Activated CD8-positive, alpha-beta T cell treated with anti-CD3 and anti-CD28 coated beads for 36 hours (primary cell): ENCODE data around the gene COMMD1. TPM values are rescaled to one million over a fixed set of nuclear protein-coding genes. Genes with fewer than 3 reads are reported as not detected.

Experiments
- ATAC-seq: fragments of 200-7000 bp; cut with Tn5 transposase; one replicate; pipeline ENCODE4 v1.10.0; 2021; ENCODE audit warnings: mild to moderate bottlenecking, moderate library complexity
- CTCF ChIA-PET: fragments of 350-600 bp; sonication (Branson Sonifier 250); formaldehyde crosslinking; loops from one replicate; lab custom pipeline; 2021; ENCODE audit warnings: antibody characterized with exemption; lab: Charles Lee
- POLR2A ChIA-PET: fragments of 350-600 bp; sonication (Branson Sonifier 250); formaldehyde crosslinking; loops from one replicate; lab custom pipeline; 2021; ENCODE audit warnings: antibody characterized with exemption; lab: Charles Lee
- DNase-seq: peaks from one replicate; pipeline ENCODE4 v3.0.0-alpha.2; 2020
- H3K27ac Mint-ChIP-seq: one replicate; pipeline ENCODE4 v1.8.0; 2021; ENCODE audit warnings: mild to moderate bottlenecking, mixed read lengths
- H3K27me3 Mint-ChIP-seq: one replicate; pipeline ENCODE4 v1.8.0; 2021; ENCODE audit warnings: mixed read lengths
- H3K36me3 Mint-ChIP-seq: one replicate; pipeline ENCODE4 v1.8.0; 2021; ENCODE audit warnings: low read depth, mixed read lengths
- H3K4me1 Mint-ChIP-seq: one replicate; pipeline ENCODE4 v1.8.0; 2021; ENCODE audit warnings: low read depth, mixed read lengths
- H3K4me3 Mint-ChIP-seq: one replicate; pipeline ENCODE4 v1.8.0; 2021; ENCODE audit warnings: mild to moderate bottlenecking, moderate library complexity, mixed read lengths
- H3K9me3 Mint-ChIP-seq: one replicate; pipeline ENCODE4 v1.8.0; 2021; ENCODE audit warnings: mixed read lengths
- CTCF ChIP-seq: fragments of 200-600 bp; IDR thresholded peaks from one replicate; pipeline ENCODE4 v1.8.0; 2022; ENCODE audit warnings: antibody characterized with exemption, mild to moderate bottlenecking
- intact Hi-C: fragments of 100-400 bp; cut with micrococcal nuclease; formaldehyde crosslinking; loops from one replicate; pipeline ENCODE4 v1.10.0; 2022
- total RNA-seq, 2 experiments: library from RNA; stranded (reverse); gene quantifications; one replicate each; pipeline ENCODE4 v1.2.3, GENCODE V29; 2021

The COMMD1 gene
- total RNA-seq, 2 experiments from 2014 or later, result 25.3 to 27.0 TPM

DNA sequence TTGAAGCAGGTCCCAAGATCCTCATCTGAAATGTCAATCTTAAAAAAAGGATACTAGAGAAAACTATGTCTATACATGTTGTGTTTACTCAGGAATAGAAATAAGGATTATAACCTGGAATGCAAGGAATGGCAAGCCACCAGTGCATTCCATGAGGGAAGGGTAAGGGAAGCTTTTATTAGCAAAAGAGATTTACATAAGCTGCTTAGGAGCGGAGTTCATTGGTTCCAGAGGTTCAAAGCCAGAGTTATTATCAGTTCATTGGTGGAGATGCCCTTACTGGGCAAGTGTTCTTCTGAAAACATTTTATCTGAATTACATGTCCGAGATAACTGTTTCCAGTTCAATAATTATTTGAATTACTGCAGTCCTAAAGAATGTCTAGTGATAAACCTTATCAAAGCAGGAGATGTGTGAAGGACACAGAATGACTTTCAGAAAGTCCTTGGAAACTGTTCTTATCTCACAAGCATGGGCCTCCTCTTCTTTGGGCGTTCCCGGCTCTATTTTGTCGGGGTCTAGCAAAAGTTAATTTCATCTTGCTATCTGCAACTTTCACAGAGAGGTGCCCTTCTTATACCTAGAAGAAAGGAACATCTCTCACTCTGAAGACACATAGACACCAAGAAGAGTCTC is 23.5 kb downstream of the COMMD1 start:
- no peaks in the 10 kb centered on the region for H3K27me3 Mint-ChIP-seq
- ATAC-seq (no peak), DNase-seq (no peak)
- no peaks in the 10 kb centered on the region for H3K9me3 Mint-ChIP-seq
- CTCF ChIA-PET, result no interaction called here
- H3K27ac Mint-ChIP-seq, result no peak overlapping the region
- H3K36me3 Mint-ChIP-seq, result no peaks in the 10 kb centered on the region
- intact Hi-C loops, result no loop called here
- no peaks in the 10 kb centered on the region for H3K4me1 Mint-ChIP-seq
- POLR2A ChIA-PET, result no interaction called here
- no peak overlapping the region for H3K4me3 Mint-ChIP-seq
- TF ChIP-seq CTCF, result no peak

DNA sequence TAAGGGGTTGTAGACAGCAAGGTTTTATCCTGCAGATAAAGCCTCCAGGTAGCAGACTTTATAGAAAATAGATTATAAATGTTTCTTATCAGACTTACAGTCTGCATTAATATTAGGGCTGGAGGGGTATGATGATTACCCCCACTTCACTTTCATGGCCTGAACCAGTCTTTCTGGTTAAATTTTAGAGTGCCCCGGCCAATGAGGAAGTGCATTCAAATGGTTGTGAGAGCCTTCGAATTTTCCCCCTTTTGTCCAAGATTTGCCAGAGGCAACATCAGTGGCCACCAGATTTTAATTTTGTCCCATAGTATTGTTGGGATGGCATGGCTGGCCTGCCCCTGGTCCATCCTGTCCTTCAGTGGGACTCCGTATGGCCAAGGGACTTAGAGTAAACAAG is 31.6 kb downstream of the COMMD1 start:
- H3K36me3 Mint-ChIP-seq, result peaks cover 7% of the 10 kb centered on the region
- no peak overlapping the region for H3K27ac Mint-ChIP-seq
- no peaks in the 10 kb centered on the region for H3K9me3 Mint-ChIP-seq
- no peak for TF ChIP-seq CTCF
- DNase-seq, result no peak
- no peak for ATAC-seq
- H3K4me3 Mint-ChIP-seq, result no peak overlapping the region
- intact Hi-C loops, result no loop called here
- H3K27me3 Mint-ChIP-seq, result no peaks in the 10 kb centered on the region
- CTCF ChIA-PET, result no interaction called here
- no peaks in the 10 kb centered on the region for H3K4me1 Mint-ChIP-seq
- POLR2A ChIA-PET, result no interaction called here

GRCh38 chr2:61937886-61938285 is 32.4 kb downstream of the COMMD1 start:
- DNase-seq (no peak), ATAC-seq (no peak)
- Mint-ChIP-seq H3K4me3 (no peak overlapping the region), H3K27me3 (no peaks in the 10 kb centered on the region), H3K36me3 (peaks cover 7% of the 10 kb centered on the region), H3K27ac (no peak overlapping the region), H3K4me1 (peaks cover 1% of the 10 kb centered on the region), H3K9me3 (no peaks in the 10 kb centered on the region)
- POLR2A ChIA-PET, result interaction anchor here (0.6 kb wide), 1 partner anchor 1787 kb away, joined by 3 read pairs; no protein-coding TSS in a partner anchor
- CTCF ChIA-PET, result no interaction called here
- TF ChIP-seq CTCF, result no peak
- intact Hi-C loops, result no loop called here

GRCh38 chr2:61938511-61938910 is 33.0 kb downstream of the COMMD1 start:
- H3K27me3 Mint-ChIP-seq, result no peaks in the 10 kb centered on the region
- POLR2A ChIA-PET, result no interaction called here
- no peak overlapping the region for H3K27ac Mint-ChIP-seq
- intact Hi-C loops, result no loop called here
- no peak for TF ChIP-seq CTCF
- CTCF ChIA-PET, result no interaction called here
- H3K36me3 Mint-ChIP-seq, result peaks cover 7% of the 10 kb centered on the region
- ATAC-seq (no peak), DNase-seq (no peak)
- no peak overlapping the region for H3K4me3 Mint-ChIP-seq
- no peaks in the 10 kb centered on the region for H3K9me3 Mint-ChIP-seq
- peaks cover 7% of the 10 kb centered on the region for H3K4me1 Mint-ChIP-seq

DNA sequence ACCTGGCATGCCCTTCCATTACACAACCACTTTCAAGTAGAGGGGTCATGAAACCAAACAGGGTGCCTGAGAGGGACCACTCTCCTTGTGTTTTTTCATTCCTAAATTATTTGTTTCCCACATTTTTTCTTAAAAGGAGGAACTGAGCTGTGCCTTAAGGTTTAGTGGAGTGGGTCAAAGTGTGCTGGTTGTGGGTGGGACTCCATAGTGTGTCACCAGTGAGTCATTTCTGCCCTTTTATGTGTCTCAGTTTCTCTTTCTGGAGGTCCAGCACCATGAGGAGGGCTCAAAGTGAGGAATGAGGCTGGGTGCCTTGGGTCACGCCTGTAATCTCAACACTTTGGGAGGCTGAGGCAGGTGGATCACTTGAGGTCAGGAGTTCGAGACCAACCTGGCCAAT is 37.8 kb downstream of the COMMD1 start:
- Mint-ChIP-seq H3K4me3 (no peak overlapping the region), H3K27ac (peak overlapping the region; percentile 13), H3K27me3 (no peaks in the 10 kb centered on the region), H3K36me3 (peaks cover 4% of the 10 kb centered on the region), H3K9me3 (no peaks in the 10 kb centered on the region), H3K4me1 (peaks cover 10% of the 10 kb centered on the region)
- ATAC-seq (peak; percentile 77), DNase-seq (peak; percentile 12)
- TF ChIP-seq CTCF, result no peak
- POLR2A ChIA-PET, result no interaction called here
- intact Hi-C loops, result no loop called here
- CTCF ChIA-PET, result interaction anchor here (0.9 to 1.3 kb wide), 2 partner anchors 12 to 20 kb away, joined by 3 read pairs; no protein-coding TSS in a partner anchor
